Adrenal gland (tissue), 5 donors: ENCODE results near the gene RAB1B.

Experiments used
- CTCF ChIP-seq, 6 experiments: fragments of 450-650 bp in 4 of 6; fragments of 200-600 bp in 2 of 6; sonication (generic) in 1 of 6; IDR thresholded peaks; 1 replicate in 5 of 6; 2 replicates in 1 of 6; pipeline versions ENCODE4 v1.5.1 to v1.8.0; 2016 to 2021; ENCODE audit warnings: antibody characterized with exemption in 6 of 6, mild to moderate bottlenecking in 2 of 6, moderate library complexity in 1 of 6
- POLR2A ChIP-seq, 2 donors: fragments of 450-650 bp; IDR thresholded peaks; one replicate each; pipeline ENCODE4 v1.6.1; 2017; ENCODE audit warnings: antibody characterized with exemption in 2 of 2, mild to moderate bottlenecking in 2 of 2, moderate library complexity in 1 of 2
- donor health status: DM: no; HTN: no; CAD: no.

- TF ChIP-seq CTCF (IDR thresholded peaks at IDR 0.05): peak; percentile 93 to 99 (median 99)
- TF ChIP-seq POLR2A (IDR thresholded peaks at IDR 0.05): no peak
These were observed 14.3 kb downstream of the RAB1B start for GRCh38 chr11:66282468-66283455.
